ENCODE measurements around the gene CAMTA1. TPM values are rescaled to one million over a fixed set of nuclear protein-coding genes. Genes with fewer than 3 reads are reported as not detected.
"Not testable (repeated sequence)": the region's sequence is repeated elsewhere in the genome, so short reads cannot be mapped to it uniquely, and the experiment has no call there.

CAMTA1 gene
- total RNA-seq, 2 donors from 2014 or later = 105 to 113 TPM

DNA sequence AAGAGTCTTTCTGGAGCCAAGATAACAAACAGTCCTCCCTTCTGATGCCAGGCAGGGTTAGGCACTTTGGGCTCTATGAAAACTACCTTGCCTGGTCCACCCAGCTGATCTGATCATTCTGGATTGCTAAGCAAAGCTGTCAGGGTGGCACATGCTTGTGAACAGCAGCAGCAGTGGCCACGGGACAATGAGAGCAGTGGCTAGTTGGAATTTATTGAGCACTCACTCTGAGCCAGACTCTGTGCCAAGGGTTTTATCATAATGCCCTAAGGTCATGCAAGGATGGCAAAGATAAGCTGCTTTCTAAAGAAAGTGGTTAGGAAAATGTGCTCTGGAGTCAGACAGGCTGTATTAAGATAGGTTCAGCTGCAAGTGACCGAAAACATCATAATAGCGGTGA is 595.5 kb downstream of the CAMTA1 start:
- TF ChIP-seq, protein P1, sequence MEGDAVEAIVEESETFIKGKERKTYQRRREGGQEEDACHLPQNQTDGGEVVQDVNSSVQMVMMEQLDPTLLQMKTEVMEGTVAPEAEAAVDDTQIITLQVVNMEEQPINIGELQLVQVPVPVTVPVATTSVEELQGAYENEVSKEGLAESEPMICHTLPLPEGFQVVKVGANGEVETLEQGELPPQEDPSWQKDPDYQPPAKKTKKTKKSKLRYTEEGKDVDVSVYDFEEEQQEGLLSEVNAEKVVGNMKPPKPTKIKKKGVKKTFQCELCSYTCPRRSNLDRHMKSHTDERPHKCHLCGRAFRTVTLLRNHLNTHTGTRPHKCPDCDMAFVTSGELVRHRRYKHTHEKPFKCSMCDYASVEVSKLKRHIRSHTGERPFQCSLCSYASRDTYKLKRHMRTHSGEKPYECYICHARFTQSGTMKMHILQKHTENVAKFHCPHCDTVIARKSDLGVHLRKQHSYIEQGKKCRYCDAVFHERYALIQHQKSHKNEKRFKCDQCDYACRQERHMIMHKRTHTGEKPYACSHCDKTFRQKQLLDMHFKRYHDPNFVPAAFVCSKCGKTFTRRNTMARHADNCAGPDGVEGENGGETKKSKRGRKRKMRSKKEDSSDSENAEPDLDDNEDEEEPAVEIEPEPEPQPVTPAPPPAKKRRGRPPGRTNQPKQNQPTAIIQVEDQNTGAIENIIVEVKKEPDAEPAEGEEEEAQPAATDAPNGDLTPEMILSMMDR (IDR thresholded peaks at IDR 0.05) = no peak
- H3K27ac ChIP-seq = no peak overlapping the region

DNA sequence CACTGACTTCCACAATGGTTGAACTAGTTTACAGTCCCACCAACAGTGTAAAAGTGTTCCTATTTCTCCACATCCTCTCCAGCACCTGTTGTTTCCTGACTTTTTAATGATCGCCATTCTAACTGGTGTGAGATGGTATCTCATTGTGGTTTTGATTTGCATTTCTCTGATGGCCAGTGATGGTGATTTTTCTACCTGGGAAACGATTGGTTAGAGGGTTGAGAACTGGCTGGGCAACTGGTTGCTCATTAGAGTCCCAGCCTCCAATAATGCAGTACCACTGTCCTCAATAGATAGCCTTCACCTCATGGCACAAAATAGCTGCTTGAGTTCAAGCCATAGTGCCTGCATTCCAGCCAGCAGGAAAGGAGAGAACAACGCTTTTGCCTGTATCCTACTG is 596.5 kb downstream of the CAMTA1 start:
- H3K36me3 ChIP-seq; ATAC-seq (ENCODE audit: insufficient number of reproducible peaks, low FRiP score, low read depth); H3K27ac ChIP-seq; H3K4me1 ChIP-seq (ENCODE audit: control insufficient read depth in 1 of 2, low read depth in 2 of 2); H3K9me3 ChIP-seq; DNase-seq (ENCODE audit: low spot score); H3K4me3 ChIP-seq; H3K27me3 ChIP-seq (replicated peaks; ENCODE audit: insufficient read depth): not testable (repeated sequence)

More for the DNA sequence above, 595.5 kb downstream of the CAMTA1 start:
- no peak for ATAC-seq (ENCODE audit: insufficient number of reproducible peaks, low FRiP score, low read depth)
- H3K36me3 ChIP-seq = no peaks in the 10 kb centered on the region
- no peaks in the 10 kb centered on the region for H3K27me3 ChIP-seq (replicated peaks; ENCODE audit: insufficient read depth)
- H3K4me1 ChIP-seq (ENCODE audit: control insufficient read depth in 1 of 2, low read depth in 2 of 2) = no peaks in the 10 kb centered on the region
- no peak for DNase-seq (ENCODE audit: low spot score)
- no peaks in the 10 kb centered on the region for H3K9me3 ChIP-seq
- no peak overlapping the region for H3K4me3 ChIP-seq

DNA sequence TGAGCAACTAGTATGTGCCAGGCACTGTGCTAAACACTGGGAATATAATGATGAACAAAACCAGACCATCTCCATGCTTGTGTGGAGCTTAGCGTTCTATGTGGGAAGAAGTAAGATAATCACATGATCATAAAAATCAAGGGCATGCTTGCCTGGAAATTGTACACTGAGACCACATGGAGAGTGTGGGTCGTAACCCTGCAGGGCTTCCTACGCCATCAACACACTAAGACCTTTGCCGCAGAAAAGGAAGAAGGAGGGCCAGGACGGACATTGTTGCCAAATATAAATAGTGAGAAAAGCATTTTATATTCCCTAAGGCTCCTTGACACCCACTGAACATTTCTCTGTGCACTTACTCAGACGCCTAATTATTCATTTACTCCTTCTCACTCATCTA is 597.7 kb downstream of the CAMTA1 start:
- no peak overlapping the region for H3K4me3 ChIP-seq
- no peaks in the 10 kb centered on the region for H3K9me3 ChIP-seq
- DNase-seq (ENCODE audit: low spot score) = no peak
- no peak for ATAC-seq (ENCODE audit: insufficient number of reproducible peaks, low FRiP score, low read depth)
- no peaks in the 10 kb centered on the region for H3K27me3 ChIP-seq (replicated peaks; ENCODE audit: insufficient read depth)
- no peak overlapping the region for H3K27ac ChIP-seq
- H3K4me1 ChIP-seq (ENCODE audit: control insufficient read depth in 1 of 2, low read depth in 2 of 2) = no peaks in the 10 kb centered on the region
- H3K36me3 ChIP-seq = no peaks in the 10 kb centered on the region
- TF ChIP-seq, protein P1 (IDR thresholded peaks at IDR 0.05) = no peak

DNA sequence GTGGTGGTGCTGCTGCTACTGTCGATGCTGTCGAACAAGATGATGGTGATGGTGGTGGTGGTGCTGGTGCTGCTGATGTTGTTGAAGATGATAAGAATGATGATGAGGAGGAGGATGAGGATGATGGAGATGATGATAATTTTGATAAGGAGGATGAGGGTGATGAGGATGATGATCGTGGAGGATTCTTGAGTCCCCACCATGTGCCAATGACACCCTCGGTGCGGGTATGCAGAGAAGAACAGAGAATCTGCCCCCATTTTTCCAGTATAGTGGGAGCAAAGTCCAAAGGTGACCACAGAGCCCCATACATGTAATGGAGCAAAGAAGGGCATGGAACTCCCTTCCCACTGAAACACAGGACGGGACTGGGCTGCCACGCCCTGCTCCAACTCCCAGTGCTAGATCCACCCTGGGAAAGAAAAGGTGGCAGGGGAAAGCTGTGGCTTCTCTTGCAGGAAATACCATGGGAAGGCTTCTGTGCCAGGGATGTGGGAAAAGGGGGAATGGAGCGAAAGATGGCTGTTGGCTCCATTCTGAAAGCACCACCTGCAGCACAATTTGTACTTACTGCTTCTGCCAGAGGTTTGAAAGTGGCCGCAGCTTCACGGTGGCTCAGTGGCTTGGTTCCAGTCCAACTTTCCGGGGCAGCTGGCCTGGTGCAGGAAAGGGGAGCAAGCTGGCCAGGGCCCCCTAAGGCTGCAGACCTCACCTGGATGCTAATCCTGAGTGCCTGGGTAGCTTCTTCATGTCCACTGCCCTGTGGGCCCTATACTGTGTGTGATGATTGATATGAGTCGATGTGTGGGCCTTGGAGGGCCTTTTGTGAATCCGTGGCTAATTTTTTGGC is 598.6 kb downstream of the CAMTA1 start:
- ATAC-seq (ENCODE audit: insufficient number of reproducible peaks, low FRiP score, low read depth) (no peak), DNase-seq (ENCODE audit: low spot score) (no peak)
- Histone ChIP-seq H3K9me3 (no peaks in the 10 kb centered on the region), H3K4me3 (no peak overlapping the region), H3K27ac (no peak overlapping the region), H3K36me3 (no peaks in the 10 kb centered on the region), H3K27me3 (replicated peaks; ENCODE audit: insufficient read depth) (no peaks in the 10 kb centered on the region), H3K4me1 (ENCODE audit: control insufficient read depth in 1 of 2, low read depth in 2 of 2) (peaks cover 3 to 5% of the 10 kb centered on the region in 2 donors)
- TF ChIP-seq, protein P1 (IDR thresholded peaks at IDR 0.05) = no peak

DNA sequence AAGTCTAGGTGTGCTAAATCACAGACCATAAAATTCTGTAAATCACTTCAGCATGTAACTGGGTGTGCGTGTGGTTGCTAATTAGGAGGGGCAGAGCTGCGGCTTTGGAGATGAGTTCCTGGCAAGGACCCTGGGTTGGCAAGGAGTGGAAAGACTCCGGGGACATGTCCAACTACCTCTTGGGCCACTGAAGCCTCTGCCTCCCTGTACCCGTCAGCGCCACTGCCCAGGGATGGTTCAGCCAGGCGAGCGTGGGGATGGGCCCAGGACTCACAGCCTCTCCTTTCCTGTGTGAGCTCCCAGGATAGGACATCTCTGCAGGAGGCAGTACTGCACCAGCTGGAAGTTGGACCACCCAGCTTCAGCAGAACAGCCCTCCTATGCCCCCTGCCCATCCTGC is 599.4 kb downstream of the CAMTA1 start:
- no peak overlapping the region for H3K27ac ChIP-seq
- H3K4me1 ChIP-seq (ENCODE audit: control insufficient read depth in 1 of 2, low read depth in 2 of 2) = peaks cover 3 to 12% of the 10 kb centered on the region in 2 donors
- no peaks in the 10 kb centered on the region for H3K27me3 ChIP-seq (replicated peaks; ENCODE audit: insufficient read depth)
- H3K9me3 ChIP-seq = no peaks in the 10 kb centered on the region
- no peak overlapping the region for H3K4me3 ChIP-seq
- TF ChIP-seq, protein P1 (IDR thresholded peaks at IDR 0.05) = no peak
- no peak for ATAC-seq (ENCODE audit: insufficient number of reproducible peaks, low FRiP score, low read depth)
- no peaks in the 10 kb centered on the region for H3K36me3 ChIP-seq
- DNase-seq (ENCODE audit: low spot score) = no peak
